GM23338 (cell line): Measurements from ENCODE around the gene RAB11A. TPM values are rescaled to one million over a fixed set of nuclear protein-coding genes. Genes with fewer than 3 reads are reported as not detected.

Source experiments
- ETS1 ChIP-seq: IDR thresholded peaks from 2 replicates; pipeline ENCODE4 v1.6.1; 2016; ENCODE audit warnings: antibody characterized with exemption
- EZH2 ChIP-seq: fragments of 200-600 bp; sonication (generic); IDR thresholded peaks from one replicate; pipeline ENCODE4 v1.8.0; 2017; ENCODE audit warnings: antibody characterized with exemption, mild to moderate bottlenecking, low read depth; ENCODE audit not compliant: unreplicated experiment
- JUNB ChIP-seq: IDR thresholded peaks from one replicate; pipeline ENCODE4 v1.6.1; 2016; ENCODE audit warnings: antibody characterized with exemption; ENCODE audit not compliant: unreplicated experiment
- REST ChIP-seq: IDR thresholded peaks from one replicate; pipeline ENCODE4 v1.6.1; 2018; ENCODE audit warnings: antibody characterized with exemption; ENCODE audit not compliant: unreplicated experiment
- ZNF114 ChIP-seq: fragments of 250-450 bp; sonication (Bioruptor Pico); IDR thresholded peaks from 2 replicates; pipeline ENCODE4 v1.5.0; 2020; ENCODE audit warnings: mild to moderate bottlenecking, moderate library complexity
- ZNF462 ChIP-seq: fragments of 250-450 bp; sonication (Bioruptor Pico); IDR thresholded peaks from 2 replicates; pipeline ENCODE4 v1.5.0; 2020; ENCODE audit warnings: mild to moderate bottlenecking, moderate library complexity
- polyA plus RNA-seq: library from polyadenylated mRNA; unstranded; fragments of >200 nt; fragmentation: Nextera tagmentation; extraction: Ambion mirVana; gene quantifications from 2 replicates; pipeline ENCODE4 v1.2.1, GENCODE V29; 2016
- total RNA-seq: library from RNA; depleted of rRNA; stranded (reverse); fragments of >200 nt; shearing (Covaris generic); gene quantifications from 2 replicates; pipeline ENCODE4 v1.2.3, GENCODE V29; 2014

Gene RAB11A
- total and polyA plus RNA-seq, 2 experiments from 2014 or later, result 251 to 369 TPM

GRCh38 chr15:65851981-65852380, 17.3 kb upstream of the RAB11A start (continued):
- TF ChIP-seq ZNF462 (CRISPR knock-in tag) (no peak), REST (no peak), JUNB (no peak), EZH2 (no peak), ZNF114 (CRISPR knock-in tag) (no peak), ETS1 (no peak)
